Mammary epithelial cell (primary cell): ENCODE data around the gene TPMT.

ENCODE experiments used
- CTCF ChIP-seq, 2 donors: IDR thresholded peaks in 1 of 2; conservative IDR thresholded peaks in 1 of 2; 2 replicates each; pipeline ENCODE4 v1.5.1; 2011 to 2012; ENCODE audit warnings: inconsistent platforms in 2 of 2, low read length in 2 of 2, mild to moderate bottlenecking in 2 of 2, control low read depth in 1 of 2, low read depth in 1 of 2; ENCODE audit not compliant: insufficient read depth in 1 of 2; ENCODE audit errors: extremely low read depth in 1 of 2
- EZH2 ChIP-seq: IDR thresholded peaks from 2 replicates; pipeline ENCODE4 v1.6.1; 2012; ENCODE audit warnings: low read length, inconsistent platforms, borderline replicate concordance

- TF ChIP-seq CTCF (conservative IDR thresholded peaks at IDR 0.05 in 1 of 2, IDR thresholded peaks at IDR 0.05 in 1 of 2; ENCODE audit: extremely low read depth in 1 of 2, insufficient read depth in 1 of 2, low read depth in 1 of 2, low read length in 2 of 2) (no peak), EZH2 (no peak)
Observed at GRCh38 chr6:18168264-18168663, 13.4 kb upstream of the TPMT start.
